Smooth muscle cell of the brain vasculature (primary cell): ENCODE measurements around the gene SNX11.

Source experiments
- DNase-seq: peaks from one replicate; pipeline ENCODE4 v3.0.0-alpha.2; 2012; ENCODE audit warnings: low read depth, low spot score

The SNX11 gene

DNA sequence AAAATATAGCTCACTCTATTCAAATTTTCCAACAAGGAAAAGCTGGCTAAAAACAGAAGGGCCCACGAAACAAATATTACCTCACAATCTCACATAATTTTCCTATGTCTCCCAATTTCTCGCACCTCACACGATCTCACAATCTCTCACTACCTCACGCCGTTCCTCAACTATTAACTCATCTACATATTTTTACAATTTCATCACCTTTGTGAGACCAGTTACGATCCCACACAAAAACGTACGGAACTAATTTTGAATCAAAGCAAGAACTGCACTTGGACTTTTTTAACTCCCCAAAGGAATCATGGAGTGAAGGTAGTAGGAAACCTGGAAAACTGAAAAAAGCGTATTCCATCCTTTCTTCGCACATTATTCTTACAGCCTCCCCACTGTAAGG lies 7.4 kb upstream of the SNX11 start:
- DNase-seq: no peak

DNA sequence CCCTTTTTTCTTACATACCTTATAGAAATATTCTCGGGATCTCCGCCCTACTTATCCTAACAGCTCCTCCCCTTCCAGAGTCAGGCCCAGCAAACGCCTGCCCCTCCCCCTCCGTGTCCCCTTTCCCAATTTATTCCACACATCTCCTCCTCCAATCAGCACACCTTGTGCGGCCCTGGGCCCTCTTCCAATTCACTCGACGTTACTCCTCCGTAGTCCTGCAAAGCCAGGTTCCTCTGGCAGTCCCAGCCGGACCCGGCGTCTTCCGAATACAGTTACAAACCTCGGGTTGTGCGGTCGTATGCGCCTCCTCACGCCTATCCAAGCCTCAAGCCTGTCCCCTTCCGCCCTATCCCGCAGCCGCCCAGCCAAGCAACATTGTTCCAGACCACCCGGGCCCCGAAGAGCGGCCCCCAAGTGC lies 7.0 kb upstream of the SNX11 start:
- no peak for DNase-seq

DNA sequence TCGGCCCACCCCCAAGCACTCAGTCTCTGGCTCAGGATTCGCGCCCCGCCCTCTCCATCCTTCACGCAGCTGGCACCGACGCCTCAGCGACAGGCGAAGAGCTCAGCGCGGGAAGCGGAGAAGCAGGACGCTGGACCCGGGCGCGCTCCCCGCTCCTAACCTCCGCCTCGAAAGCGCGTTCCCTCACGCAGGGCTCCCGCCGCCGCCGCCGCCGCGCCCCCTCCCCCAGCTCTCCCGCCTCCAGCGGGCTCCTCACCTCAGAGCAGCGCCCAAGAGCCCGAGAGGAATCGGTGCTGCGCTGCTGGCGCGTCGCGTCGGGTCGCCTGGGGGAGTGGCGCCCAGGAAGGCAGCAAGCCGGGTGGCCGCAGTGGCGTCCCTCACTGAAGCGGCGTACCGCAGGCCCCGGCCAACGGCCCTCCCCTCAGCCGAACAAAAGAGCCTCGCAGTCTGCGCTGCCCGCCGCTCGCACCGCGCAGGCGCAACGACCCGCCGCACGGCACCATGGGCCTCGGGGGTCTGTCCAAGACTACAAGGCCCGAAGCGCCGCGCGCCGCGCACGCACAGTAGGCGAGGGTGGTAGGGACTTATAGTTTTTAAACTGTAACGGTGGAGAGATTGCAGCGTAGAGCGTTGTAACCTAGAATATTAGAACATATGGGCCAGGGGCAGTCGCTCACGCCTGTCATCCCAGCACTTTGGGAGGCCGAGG lies 6.4 kb upstream of the SNX11 start, which contains the start of gene CBX1:
TSS of gene CBX1 (minus strand) at position 467 of the 709 bp plus-strand sequence. CDS start 24,474 bp downstream, outside the sequence.
- DNase-seq: peak; percentile 88

DNA sequence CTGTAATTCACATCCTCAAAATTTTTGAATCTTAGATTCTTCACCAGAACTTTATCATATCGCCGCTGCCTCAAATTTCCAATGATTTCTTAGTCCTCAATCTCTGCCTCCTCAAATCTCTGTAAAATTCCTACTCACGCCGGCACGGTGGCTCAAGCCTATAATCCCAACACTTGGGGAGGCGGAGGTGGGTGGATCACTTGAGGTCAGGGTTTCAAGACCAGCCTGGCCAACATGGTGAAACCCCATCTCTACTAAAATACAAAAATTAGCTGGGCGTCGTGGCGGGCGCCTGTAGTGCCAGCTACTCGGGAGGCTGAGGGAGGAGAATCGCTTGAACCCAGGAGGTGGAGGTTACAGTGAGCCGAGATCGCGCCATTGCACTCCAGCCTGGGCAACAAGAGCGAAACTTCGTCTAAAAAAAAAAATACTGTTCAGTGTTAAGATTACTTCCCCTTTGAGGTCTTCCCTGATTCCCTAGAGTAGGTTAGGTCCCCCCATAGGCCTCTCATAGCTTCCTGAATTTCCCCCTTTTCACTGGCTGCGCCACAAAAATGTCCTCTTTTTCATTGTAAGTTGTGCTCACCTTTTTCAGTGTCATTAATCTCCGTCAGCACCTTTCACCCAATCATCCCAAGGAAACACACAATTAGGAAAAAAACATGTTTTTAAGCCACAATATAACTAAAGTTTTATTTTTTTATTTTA lies 5.4 kb upstream of the SNX11 start:
- no peak for DNase-seq

DNA sequence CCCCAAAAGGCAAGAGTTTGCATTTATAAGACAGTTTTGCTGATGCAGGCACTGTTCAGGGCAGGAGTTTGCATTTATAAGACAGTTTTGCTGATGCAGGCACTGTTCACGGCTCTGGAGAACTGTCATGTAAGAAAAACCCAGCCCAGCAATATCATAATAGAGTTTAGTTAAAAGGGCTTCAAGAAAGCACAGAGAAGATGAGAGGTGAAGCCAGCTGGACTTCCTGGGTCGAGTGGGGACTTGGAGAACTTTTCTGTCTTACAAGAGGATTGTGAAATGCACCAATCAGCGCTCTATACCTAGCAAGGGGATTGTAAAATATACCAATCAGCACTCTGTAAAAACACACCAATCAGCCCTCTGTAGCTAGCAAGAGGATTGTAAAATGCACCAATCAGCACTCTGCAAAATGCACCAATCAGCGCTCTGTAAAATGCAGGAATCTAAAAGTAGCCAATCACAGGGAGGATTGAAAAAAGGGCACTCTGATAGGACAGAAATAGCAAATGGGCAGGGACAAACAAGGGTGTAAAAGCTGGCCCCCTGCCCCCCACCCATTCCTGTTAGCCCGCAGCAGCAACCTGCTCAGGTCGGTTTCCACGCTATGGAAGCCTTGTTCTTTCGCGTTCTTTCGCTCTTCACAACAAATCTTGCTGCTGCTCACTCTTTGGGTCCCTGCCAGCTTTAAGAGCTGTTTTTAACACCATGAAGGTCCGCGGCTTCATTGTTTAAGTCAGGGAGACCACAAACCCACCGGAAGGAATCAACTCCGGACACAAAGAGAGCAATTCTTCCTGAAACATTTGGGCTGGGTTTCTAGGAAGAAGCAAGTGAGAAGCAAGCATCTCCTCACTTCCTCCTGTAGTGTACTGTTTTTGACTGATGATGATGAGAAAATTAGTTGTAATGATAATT lies 4.5 kb upstream of the SNX11 start:
- DNase-seq: no peak

DNA sequence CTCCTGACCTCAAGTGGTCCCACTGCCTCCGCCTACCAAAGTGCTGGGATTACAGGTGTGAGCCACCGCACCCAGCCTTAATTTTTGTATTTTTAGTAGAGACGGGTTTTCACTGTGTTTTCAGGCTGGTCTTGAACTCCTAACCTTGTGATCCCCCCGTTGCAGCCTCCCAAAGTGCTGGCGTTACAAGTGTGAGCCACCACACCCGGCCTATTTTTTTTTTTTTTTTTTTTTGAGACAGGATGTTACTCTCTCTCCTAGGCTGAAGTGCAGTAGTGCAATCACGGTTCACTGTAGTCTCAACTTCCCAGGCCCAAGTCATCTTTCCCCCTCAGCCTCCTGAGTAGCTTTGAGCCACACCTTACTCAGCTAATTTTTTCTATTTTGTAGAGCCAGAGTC lies 3.1 kb upstream of the SNX11 start:
- DNase-seq: no peak

DNA sequence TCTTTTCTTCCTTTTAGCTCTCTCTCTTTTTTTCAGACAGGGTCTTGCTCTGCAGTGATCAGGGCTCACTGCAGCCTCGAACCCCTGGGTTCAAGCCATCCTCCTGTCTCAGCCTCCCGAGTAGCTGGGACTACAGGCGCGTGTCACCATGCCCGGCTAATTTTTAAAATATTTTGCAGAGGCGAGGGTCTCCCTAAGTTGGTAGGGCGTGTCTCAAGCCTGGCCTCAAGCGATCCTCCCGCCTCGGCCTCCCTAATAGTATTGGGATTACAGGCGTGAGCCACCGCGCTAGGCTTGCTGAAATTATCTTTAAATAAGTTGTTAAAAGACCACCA lies 797 bp upstream of the SNX11 start:
- no peak for DNase-seq

DNA sequence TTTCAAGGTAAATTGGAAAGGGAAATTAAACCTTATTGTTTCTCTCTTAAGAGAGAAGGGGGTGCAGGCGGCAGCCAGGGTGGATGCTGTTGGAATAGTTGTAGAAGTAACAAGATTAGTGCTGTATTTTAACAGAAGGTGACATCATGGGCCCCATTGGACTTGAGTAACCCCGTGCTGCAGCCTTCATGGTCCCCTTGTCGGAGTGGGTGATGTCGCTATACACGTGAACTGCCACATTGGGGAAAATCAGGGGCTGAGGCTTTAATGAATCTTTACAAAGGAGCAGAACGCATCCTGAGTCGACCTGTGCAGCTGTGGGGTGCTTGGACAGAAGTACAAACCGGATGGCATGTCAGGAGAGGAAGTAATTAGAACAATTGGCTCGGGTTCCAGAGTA lies 3.2 kb downstream of the SNX11 start:
- DNase-seq: no peak

DNA sequence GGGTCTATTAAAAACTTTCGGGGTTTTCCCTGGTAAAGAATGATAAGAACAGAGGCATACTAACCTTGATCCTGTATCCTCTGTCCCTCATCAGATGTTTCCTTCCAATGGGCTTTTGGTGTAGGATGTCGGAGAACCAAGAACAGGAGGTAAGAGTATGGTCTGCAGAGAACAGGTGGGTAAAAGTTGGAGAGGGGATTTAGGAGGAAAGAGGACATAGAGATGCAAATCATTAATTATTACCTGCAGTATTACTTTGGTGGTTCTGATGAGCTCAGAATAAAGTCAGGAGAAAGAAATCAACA lies 4.3 kb downstream of the SNX11 start:
- DNase-seq: no peak

DNA sequence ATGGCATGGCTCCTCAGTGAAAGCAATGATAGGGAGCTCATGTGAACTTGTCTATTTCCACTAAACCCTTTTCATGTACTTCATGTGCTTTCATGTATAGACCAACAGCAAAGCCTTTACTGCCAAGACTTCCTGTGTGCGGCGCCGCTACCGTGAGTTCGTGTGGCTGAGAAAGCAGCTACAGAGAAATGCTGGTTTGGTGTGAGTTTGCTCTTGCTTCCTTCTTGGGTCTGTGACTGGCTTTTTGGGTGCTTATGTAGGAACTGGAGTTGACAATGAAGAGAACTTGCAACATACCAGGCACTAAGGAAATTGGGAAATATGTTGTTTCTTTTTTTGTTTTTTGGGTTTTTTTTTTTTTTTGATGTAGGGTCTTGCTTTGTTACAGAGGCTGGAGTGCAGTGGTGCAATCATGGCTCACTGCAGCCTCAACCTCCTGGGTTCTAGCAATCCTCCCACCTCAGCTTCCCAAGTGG lies 5.7 kb downstream of the SNX11 start:
- DNase-seq: no peak

DNA sequence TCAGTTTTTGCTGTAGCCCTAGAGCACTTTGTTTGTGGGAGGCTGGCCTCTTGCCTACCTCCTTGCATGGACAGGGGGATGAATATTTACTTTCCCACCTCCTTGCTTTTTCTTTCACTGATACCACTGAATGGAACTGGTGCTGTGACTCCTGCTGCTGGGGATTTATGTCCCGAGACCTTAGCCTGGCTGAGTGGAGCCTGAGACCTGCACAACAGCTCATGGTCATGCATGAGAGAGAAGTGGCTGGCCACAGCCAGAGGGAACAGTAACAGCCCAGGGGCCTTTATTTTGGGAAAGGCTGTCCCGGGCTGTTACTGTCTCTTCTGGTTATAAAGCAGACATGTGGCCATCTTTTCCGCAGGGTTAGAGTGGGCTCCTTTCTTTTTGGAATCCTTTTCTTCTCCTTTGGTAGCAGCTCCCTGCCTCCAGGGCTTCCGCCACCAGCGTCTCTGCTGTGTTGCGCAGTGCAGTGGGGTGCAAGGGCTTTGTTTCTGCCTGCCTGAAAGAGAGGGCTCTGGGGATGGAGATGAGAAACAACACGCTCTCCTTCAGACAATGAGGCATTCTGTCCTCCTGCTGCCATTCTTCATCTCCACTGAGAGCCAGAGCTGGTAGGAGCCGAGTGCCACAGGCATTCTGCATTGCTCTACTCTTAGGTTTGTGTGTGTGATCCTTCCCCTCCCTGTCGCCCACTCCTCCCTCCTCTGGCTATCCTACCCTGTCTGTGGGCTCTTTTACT lies 14.5 kb downstream of the SNX11 start:
- DNase-seq: no peak

DNA sequence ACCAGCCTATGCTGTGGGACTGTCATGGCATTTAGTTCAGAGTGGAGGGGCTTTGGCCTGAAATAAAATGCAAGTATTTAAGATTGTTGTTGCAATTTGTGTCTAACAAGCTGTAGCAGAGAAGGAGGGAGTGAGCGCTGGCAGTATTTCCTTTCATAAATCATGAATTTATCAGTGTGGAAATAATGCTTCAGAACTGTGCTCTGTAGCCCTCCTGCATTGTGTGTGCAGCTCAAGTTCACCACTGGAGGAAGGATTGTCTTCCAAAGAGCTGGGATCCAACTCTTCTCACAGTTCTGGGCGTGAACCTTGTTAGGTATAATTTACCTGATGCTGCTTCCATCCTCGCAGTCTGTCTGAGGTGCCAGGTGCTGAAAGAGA lies 15.1 kb downstream of the SNX11 start:
- DNase-seq: no peak

DNA sequence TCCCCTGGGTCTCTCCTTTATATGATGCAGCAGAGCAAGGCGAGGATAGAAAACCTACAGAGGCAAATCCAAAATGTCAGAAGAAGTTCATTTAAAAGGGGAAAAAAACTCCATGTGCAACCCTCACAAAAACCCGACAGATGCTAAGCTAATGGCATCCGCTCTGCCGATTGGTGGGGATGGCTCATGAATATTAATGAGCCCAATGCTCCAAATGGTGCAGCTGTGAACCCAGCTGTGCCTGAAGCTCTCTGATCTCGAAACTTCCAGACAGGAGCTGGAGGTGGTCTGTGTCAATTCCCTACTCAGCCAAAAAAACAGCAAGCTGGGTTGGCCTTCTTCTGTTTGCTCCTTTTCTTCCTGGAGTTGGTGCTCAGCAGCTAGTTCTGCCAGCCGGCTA lies 15.5 kb downstream of the SNX11 start:
- DNase-seq: no peak

DNA sequence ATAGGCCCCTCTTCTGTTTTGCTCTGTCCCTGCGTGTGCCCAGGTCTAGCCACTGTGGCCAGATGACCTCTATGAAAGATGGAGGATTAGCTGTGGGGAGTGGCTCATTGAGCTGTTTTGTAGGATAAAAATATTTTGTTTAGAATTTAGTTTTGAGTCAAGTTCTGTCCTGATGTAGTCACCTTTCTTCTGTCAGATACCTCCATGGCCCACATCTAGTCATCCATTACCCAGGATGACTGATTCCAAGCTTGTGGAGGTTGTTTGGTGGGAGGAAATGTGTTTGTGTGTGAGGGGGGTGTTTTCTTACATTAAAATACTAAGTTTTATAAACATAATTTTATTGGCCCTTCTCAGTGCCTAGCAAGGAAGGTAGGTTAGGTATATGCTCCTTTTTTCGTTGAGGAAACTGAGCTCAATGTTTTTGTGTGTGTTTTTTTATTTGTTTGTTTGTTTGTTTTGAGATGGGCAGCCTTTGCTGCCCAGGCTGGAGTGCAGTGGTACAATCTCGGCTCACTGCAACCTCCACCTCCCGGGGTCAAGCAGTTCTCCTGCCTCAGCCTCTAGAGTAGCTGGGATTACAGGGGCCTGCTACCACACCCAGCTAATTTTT lies 16.3 kb downstream of the SNX11 start:
- no peak for DNase-seq

DNA sequence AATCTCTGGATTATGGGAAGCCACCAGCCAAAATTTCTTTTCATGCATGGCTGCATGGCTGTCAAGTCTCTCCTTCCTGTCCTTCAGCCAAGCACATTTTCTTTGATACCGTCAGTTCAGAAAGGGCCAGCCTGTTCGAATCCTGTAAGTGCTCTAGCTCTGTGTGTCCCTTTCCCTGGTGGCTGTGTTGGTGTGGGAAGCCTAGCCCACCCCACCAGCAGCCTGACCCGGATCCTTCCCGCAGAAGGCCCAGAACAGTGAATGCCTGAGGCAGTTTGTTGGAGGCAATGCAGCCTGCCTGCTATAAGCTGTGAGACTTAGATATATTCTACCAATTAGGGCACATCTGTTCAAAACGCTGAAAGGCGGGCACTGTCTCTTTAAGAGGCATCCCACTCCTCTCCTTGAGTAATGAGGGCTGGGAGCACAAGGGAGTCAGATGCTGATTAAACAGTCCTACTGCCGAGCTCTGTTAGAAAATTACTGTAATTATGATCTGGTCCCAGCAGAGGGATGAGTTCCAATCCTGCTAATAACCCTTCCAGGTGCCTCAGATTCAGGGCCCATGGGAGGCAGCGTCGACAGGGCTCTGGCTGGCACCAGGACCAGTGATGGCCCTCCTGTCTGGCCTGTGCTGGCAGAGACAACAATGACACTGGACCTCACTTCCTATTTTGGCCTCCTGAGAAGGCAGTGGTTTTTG lies 18.4 kb downstream of the SNX11 start:
- DNase-seq: no peak

DNA sequence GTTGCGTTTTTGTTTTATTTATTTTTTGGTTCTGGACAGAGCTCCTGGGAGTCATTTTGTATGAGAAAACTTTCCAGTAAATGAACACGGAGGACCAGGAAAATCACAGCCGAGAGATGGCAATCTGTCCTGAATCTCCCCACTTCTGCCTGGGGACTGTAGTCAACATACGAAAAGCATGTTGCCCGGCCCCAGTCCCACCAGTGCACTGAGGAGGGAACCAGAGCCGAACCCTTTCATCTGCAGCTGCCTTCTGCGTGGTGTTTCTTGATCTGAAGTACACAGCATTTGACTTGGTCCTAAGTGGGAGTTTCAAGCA lies 18.9 kb downstream of the SNX11 start:
- no peak for DNase-seq

DNA sequence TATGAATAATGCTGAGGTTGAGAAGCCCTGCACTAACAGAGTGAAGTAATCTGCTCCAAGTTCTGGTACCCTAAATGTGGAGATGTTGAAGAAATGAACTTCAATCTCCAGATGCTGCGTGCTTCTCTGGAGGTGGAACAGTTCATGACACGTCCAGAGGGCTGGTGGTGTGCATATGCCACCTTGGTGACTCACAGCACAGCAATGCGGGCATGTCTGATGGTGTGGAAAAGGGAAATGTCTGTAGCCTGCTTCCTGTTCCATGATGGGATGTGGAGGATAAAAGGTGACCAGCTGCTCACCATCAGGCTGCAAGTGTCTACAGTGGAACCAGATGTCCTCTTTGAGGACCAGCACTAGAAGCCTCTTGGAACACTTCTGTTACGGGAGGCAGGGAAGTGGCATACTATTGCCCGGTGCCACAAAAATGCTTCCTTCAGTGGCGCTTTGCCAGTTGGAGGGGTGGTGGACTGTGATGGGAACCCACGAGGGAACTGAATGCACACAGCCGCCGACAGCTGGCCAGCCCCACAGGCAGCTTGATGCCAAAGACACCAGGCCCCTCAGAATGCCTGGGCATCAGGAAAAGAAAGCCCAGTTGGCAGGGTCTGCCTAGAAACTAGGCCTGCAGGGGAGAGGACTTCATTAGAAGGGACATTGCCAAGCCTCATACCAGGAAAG lies 19.9 kb downstream of the SNX11 start:
- DNase-seq: no peak

DNA sequence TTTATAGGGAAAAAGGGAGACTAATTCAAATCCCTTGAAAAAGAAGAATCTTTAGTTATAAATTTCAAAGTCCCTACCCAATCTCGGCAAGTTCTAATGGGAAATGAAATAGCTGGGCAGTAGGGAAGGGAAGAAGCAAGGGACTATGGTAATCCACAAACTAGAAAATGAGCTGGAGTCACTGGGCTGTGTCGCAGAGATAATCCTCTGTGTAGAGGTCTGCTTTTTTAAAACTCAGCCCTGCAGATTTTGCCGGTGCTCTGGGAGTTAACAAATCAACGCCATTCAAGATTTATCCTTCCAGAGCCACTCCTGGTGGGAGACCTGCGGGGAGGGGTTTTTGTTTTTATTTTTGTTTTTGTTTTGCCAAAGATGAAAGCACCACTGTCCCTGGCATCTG lies 20.8 kb downstream of the SNX11 start:
- DNase-seq: no peak

DNA sequence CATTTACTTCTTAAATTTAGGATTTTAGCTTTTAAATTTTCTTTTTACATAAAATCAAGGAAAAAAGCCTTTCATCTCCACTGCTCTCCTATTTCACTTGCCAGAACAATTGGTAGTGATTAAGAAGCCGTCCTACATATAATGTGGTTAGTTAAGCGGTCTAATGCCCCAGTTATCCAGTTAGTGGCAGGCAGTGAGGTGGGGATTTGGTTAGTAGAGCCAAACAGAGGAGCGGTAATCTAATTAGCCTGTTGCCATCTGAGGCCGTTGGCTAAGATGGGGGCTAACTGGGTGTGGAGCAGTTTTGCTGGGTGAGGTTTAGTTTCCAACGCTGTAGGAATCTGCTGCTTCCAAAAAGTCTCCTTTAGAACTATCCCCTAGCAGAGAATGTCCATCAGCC lies 22.4 kb downstream of the SNX11 start:
- DNase-seq: no peak

DNA sequence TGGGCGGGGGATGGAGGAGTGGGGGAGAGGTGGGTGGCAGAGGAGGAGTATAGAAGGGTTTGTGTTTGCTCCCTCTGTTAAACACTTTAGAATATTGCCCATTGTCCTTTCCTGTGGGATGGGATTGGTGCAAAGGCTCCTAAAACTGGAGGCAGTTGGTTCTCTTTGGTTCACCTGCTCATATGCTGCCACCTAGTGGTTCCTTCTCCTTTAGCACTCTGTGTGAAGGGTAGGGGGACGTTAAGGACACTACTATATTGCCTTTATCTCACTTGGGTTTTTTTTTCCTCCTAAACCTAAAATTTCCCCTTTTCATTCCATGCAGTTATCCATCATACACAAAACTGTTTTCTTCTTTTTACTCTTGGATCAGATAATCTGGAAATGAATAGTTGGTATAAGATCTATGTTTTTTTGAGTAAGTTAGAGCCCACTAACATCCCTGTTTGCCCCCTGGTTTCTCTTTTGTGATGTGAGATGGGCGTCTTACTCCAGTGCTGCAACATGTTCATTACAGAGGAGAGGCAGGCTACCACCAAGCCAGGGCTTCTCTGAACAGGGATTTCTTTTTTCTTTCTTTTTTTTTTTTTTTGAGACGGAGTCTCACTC lies 23.8 kb downstream of the SNX11 start:
- DNase-seq: peak; percentile 33
